Lung microvascular endothelial cell (primary cell): ENCODE data around the gene FAM107B. TPM values are rescaled to one million over a fixed set of nuclear protein-coding genes. Genes with fewer than 3 reads are reported as not detected.

ENCODE experiments used
- DNase-seq, 2 donors: peaks; one replicate each; pipeline versions ENCODE4 v3.0.0 to v3.0.0-alpha.2; 2010; ENCODE audit warnings: low read depth in 2 of 2
- total RNA-seq: library from RNA; depleted of rRNA; stranded (reverse); fragments of >200 nt; gene quantifications from 2 replicates; pipeline ENCODE4 v1.2.1, GENCODE V29; 2014

Gene FAM107B
- total RNA-seq, 1 donor from 2014 or later = 54.6 TPM

DNA sequence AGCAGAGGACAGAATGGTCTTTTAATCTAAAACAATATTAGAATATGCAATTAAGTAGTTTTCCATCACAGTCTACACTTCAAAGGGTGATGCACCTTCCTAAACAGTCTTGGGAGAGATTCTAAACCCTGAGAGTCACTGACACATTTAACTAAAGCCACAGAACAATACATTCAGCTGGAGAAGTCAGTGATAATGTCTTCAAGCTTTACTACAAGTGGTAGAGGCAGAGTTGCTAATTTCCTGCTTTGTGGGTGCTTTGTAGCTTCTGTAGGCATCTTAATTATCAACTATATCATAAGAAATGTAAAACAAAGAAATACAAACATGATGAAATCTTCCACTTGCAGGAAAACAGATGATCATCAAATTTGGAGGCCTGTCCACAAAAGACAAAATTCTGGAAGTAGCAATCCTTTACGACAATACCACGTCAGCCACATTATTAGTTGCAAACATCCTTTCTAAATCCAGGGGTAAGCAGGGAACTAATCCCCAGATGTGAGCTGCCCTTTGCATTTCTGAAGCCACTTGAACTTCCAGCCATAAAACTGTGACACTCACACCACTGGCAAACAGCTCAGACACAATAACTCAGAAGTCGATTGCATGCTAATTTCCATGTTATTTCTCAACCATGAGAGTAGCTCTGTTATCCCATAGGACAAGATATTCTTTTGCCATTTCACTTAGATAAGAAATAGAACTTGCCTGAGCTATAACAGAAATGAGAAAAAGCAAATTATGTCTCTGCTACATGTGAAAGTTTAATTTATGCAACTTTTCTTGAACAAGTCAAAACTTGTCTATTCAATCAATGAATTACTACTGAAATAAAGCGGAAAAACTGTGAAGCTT lies 212.2 kb downstream of the FAM107B start:
- no peak for DNase-seq

DNA sequence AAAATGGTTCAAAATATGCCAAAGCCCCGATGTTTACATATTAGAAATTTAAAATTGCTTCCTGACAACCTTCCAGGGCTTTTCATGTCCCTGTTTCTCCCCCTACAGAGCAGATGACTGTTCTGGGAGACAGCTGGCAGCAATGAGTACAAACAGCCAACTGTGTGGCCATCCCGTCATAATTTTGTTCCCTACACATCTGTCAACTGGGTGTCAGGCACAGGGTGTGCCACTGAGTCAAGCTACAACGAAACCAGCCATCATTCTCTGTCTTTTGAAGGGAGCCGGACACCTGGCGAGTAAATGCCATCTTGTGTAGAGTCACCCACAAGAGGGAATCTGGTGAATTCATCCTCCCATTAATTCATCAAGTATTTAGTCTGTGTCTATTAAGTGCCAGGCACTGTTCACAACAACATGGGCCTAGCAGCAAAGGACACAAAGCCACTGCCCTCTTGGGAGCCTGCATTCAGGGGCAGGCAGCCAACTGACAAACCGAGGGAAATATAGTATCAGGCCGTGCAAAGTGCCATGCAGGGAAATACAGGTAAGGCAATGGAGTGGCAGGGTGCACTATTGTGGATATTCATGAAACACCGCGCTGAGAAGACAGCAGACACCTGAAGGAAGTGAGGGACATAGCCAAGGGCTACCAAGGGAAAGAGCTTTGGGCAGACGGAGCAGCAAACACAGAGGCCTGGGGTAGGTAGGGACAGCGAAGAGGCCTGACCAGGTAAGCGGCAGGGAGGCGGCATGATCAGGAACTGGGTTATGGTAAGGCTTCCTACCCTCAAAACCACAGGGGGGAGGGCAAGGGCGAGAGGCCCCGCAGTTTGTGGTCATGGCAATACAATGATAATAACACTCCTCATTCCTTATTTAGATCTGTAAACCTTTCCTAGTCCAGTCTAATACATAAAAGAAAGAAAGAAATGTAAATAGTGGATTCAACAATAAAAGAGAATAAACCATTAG lies 213.6 kb downstream of the FAM107B start:
- no peak for DNase-seq

DNA sequence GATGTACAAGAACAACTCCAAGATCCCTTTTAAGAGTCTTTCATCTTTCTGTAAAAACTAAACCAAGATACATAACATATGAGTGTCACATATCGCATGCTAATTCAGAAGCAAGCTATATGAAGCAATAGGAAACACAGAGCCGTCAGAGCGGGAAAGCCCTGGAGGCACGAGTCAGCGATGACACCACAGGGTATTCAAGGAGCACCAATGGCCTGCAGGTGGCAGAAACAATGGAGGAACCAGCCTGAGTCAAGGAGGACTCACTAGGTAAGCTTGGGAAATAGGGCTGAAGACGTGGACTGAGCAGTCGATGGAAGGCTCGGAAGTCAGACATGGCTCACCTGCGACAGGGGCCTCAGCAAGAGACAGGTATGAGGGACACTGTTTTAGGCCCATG lies 214.4 kb downstream of the FAM107B start:
- DNase-seq = peak; percentile 38 to 71

DNA sequence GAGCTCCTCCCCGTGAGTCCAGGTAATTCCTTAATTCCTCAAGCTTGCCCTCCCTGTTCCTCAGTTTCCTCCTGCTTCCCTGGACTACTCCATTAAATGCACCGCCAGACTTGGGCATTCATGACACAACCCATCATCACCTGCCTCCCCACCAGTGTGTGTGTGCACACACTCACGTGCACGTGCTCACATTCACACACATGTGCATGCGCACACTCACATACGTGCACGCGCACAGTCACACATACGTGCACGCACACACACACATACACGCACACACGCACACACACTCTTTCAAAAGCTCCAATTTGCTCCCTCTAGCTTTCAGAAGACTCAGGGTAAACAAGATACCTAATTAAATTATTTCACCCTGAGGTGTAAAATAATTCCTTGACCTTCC lies 216.7 kb downstream of the FAM107B start:
- no peak for DNase-seq

DNA sequence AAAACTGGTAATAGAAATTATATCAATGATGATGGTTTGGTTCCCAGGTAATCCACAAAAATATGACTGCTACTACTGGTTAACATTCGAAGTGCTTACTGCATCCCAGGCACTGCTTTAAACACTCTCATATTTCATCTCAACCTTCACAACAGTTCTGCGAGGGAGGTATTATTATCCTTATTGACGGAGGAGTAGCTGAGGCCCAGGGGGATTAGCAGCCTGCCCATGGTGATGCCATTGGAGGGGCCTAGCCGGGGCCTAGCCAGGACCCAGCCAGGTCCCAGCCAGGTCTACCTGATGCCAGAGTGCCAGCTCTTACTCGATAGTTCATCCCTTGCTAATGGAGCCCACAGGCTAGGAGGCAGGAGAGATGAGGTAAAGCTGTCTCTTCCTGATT lies 217.1 kb downstream of the FAM107B start:
- DNase-seq = no peak

DNA sequence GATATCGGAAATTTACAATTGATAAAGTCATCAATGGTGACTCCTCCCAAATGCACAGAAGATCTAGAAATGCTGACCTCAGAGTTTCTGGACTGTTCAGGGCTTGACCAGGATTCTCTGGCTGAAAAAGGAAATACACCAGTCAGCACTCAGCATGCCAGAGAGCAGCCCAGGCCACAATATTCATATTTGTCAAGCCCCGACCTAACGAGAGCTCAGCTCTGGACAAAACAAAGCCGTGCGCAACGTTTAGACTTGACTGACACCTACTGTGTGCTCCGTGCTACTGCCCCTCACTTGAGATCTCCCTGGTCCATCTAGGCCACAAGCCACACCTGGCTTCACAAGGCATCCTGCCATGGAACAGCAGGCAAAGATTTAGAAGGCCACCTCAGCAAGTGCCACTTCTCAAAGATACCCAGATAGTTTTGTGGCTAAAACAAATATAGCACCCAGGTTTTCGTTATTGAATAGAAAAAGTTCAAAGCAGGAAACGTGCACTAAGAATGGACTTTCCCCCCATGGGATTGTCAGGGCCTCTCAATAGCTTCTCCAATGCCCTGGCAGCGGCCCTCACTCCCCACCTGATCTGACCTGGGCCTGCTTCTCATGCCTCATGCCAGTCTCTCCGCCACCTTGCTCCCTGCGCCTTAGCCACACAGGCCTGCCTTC lies 218.3 kb downstream of the FAM107B start:
- peak; percentile 58 to 89 for DNase-seq

DNA sequence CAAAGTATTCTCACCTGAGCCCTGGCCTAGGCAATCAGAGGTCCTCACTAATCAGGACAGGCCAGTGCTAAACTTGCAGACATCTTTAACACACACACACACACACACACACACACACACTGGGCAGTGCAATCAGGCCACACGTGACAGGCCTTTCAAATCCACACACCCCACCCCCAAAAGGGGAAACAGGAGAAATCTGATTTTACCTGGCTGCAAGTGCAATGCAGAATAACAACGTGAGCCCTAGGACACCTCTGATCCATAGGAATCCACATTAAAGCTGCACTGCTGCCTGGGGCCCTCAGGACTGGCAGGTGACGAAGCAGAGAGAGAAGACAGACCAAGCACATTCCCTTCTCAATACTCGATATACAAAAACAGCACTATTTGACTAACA lies 218.9 kb downstream of the FAM107B start:
- DNase-seq = no peak

DNA sequence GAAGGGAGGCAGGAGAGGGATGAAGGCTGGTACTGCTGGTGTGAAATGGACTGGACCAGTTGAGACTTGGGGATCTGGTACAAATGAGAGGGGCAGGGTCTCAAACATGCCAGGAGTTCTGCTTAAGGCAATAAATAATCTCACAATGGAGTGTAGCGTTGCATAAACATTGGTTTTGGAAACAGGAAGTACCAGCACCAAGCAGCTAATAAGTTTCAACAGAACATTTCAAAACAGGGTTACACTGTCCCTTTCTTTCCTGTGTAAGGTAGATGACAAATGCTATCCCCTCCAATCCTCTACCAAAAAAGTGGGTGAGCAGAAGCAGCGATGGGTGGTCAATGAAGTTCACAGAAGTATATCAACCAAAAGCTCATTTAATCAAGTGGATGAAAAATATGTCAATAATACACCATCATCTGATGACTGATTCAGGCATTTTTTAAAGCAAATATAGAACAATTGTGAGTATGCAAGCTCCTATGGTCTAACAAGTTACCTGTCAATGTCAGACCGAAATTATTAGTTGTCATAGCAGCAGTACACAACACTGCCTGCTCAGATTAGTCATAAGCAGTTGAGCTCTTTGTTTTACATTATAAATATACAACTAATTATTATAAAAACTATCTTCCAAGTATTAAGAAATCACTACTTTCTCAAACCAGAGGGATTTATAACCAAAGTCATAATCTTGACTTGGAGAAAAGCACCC lies 220.0 kb downstream of the FAM107B start:
- peak; percentile 66 to 84 for DNase-seq

DNA sequence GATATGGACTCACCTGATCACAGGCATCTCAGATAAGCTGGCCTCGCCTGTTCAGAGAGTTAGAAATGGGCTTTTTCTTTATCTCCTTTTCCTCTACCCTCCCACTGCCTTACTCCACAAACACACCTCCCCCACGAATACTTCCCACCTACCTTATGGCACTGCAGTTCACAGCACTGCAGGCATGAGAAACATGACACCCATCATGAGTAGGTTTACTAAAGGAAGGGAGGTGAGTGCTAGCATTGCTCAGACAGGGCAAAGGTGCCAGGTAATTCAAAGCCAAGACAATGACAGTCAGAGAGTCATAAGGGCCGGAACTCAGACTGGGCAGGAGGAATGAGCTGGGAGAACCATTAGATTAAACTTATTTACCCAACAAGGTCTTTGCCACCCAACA lies 220.6 kb downstream of the FAM107B start:
- no peak for DNase-seq

DNA sequence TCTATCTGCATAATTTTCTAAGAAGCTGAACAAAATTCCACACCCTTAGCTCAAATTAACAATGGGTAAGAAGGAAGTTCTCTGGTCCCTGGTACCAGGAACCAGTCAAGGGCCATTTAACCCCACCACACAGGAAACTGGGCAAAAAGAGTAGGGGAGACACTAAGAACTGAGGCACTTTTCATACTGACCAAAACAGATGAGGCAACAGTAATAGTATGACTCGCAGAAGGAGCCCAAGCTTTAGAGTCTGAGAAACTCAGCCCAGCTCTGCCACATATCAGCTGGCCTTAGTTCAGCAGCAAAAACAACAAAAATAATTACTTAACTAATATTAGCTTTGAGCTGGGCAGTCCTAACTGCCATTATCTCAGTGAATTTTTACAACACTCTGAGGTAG lies 221.2 kb downstream of the FAM107B start:
- peak in 1 of 2 donors; percentile 39 for DNase-seq

DNA sequence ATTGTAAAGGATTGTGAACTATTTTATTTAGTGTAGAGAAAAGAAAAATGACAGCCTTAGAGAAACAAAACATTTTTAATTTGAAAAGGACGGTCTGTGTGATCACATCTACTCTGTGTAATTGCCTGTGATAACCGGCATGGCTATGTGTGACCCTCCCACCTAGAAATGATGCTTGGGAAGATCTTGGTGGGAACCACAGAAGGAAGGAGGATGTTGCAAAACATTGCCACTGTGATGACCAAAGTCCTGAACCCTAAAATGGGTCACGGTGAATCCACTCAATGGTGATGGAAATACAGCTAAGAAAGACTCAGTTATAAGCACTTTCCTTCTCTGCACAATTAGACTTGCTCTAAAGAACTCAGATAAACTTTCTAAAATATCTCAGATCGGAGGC lies 222.7 kb downstream of the FAM107B start:
- no peak for DNase-seq

DNA sequence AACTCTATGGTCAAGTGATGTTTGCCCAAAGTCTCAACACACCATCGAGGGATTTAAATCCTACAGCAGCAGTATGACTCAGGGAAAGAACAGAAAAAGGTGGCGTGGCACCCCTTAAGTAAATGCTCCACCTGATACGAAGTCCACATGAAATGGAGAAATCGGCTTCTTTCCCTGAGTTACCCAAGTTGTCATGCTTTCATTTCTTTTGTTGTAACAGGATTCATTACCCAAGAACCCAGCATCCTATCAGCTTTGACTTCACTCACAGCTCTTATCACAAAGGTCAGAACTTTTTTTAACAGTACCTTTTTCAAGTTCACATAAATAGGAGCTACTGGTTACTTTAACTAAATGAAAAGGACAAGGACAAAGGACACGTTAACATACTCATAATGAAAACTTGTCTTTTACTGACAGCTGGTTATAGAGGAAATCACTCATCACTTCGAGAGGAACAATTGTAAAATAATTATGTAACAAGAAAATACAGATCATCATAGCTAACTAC lies 224.2 kb downstream of the FAM107B start:
- DNase-seq = no peak

DNA sequence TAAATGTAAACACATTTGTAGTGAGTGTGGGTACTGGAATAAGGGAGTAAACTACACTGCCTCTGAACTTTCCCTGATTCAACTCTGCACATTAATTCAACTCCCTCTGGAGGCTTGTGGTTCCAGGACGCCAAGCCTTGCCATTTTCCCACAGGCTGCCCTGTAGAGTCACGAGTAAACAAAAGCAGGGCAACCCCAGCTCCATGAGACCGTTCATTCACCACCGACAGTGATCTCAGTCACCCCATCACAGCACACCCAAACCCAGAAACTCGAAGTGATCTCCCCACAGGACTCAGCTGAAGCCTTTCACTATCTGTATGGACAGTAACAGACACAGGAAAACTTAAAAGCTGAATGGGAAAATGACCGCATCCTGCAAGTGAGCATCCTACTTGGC lies 225.2 kb downstream of the FAM107B start:
- no peak for DNase-seq

DNA sequence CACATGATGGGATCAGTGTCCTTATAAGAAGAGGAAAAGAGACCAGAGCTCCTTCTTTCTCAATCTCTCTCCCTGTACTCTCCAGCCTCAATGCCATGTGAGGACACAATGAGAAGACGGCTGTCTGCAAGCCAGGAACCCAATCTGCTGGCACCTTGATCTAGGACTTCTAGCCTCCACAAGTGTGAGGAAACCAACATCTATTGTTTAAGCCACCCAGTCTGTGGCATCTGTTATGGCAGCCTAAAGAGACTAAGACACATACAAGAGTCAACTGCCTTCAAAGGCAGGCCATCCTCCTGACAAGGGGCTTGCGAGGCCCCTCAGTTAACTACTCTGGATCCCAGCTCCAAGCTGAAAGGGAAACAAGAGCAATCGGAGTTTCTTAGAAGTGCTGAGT lies 225.7 kb downstream of the FAM107B start:
- no peak for DNase-seq

DNA sequence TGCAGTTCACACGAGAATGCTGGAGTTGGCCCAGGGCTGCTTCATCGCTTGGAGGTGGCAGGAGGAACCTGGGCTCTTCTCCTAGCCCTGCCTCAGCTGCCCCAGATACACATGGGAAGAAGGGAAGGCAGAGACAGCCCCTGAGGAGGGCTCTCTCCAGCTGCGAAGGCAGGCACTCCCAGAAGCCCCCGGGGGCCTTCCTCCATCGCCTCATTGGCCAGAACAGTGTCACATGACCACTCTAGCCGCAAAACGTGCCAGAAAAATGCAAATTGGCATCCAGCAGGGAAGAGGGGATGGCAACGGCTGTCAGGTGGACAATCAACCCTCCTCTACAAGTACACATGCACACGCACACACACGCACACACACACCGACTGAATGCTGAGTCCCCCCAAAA lies 226.2 kb downstream of the FAM107B start:
- DNase-seq = no peak

DNA sequence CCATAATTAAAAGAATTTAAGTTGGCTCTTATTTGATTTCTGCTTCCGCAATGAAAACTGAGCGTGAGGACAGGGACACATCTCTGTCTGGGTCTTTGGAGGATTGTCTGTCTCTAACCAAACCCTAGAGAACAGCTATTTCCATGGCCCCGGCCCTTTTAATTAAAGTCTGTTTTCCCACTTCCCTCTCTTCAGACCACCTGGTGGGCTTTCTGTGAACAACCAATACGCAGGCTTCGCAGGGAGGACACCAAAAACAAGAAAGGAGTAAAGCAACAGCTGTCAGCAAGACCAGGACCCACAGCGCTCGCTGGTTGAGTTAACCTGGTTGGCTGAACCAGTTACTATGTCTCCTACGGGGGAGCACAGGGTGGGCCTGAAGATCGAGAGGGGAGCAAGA lies 226.9 kb downstream of the FAM107B start:
- DNase-seq = no peak

DNA sequence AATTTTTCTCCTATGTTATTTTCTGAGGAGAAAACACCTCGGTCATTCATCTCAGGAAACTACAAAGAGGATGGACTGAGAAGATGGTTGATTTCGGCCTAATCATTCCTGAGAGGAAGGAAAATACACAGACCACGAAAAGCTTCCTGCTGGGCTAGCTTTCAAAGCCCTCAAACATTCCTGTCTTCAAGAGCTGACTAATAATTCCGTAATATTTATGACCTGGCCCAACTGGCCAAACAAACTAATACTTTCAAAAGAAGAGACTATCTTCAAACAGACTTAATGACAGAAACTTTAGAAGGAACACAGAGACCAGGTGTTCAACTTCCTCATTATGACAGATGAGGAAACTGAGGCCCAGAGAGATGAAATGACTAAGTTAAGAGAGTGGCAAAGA lies 228.9 kb downstream of the FAM107B start:
- peak; percentile 32 to 56 for DNase-seq

DNA sequence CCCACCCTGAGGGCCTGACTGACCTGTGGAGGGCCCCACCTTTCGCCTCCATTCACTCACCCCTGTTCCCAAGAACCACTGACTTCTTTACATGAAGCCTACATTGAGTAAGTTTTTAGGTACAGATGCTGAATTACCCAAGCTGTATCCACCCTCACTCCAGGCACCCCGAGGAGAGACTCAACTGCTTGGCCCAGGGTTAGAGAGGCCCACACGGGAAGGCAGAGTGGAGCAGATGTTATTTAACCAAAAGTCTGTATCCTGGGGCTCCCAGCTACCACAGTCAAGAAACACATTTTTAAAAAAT lies 230.8 kb downstream of the FAM107B start:
- DNase-seq = no peak

DNA sequence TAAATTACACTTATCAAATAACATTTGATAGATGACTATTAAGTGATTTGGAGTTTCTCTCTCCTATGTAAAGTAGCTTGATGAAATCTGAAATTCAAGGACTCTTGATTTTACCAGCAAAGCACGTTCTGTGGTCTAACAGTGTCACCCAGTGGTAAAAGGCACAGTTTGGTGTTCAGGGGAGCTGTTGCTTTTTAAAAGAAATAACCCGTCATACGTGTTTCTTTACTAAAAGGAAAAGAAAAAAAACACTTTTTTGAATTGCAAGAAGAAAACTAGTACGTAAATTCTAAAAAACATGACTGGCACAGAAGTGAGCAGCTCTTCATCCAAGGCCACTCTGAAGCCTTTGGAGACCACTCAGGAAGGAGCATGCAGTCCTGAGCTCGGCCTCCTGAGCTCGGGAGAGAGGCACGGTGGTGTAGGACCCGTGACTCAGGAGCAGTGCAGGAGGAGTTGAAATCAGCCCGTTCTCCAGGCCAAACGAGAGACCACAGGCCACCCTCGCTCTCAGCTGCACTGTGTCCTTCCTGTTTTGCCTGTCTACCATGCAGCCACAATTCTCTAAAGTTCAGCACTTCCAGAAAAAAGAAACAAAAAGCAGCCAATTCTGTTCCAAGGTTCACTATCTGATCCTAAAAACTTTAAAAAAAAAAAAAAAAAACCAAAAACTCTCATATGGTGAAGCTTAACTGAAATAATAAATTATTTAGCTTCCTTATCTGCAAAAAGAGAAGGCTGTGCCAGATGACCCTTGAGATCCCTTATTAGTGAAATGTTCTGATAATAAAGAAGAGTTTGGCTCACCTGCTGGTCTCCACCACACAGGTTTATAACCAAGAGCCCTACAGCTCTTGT lies 231.4 kb downstream of the FAM107B start:
- peak; percentile 13 to 54 for DNase-seq

DNA sequence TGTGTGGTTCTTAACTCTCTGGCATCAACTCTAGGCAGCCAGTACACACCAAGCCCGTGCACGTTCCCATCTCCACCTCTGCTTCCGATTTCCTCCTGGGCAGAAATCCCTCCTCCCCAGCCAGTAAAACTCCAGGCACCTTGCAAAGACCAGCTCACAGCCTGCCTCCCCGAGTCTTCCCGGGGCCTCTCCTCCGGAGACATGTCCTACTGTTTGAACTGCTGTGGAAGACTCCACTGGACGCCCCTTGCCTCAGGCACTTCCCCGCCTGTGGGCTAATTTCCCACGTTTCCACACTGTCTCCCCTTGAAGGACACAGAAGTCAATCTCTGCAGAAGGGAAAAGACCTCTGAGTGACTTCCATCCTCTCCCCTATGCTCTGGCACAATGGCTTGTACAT lies 233.3 kb downstream of the FAM107B start:
- DNase-seq = no peak
